HG02588 (cell line): Measurements from ENCODE around the gene PNLDC1.
"Not testable (repeated sequence)": the region's sequence is repeated elsewhere in the genome, so short reads cannot be mapped to it uniquely, and the experiment has no call there.

Source experiments
- ATAC-seq: cut with Tn5 transposase; IDR thresholded peaks from one replicate; pipeline ENCODE4 v1.9.1; 2021; ENCODE audit warnings: mild to moderate bottlenecking, moderate library complexity; ENCODE audit not compliant: unreplicated experiment

The PNLDC1 gene

GRCh38 chr6:159817951-159818739 is 18.1 kb downstream of the PNLDC1 start:
- ATAC-seq: no peak

GRCh38 chr6:159819098-159819497 is 19.0 kb downstream of the PNLDC1 start:
- ATAC-seq: no peak

GRCh38 chr6:159819932-159820640 is 20.0 kb downstream of the PNLDC1 start:
- no peak for ATAC-seq

- ATAC-seq: no peak
Measured at GRCh38 chr6:159821122-159821521, 21.0 kb downstream of the PNLDC1 start.

GRCh38 chr6:159821726-159822125 is 21.6 kb downstream of the PNLDC1 start:
- no peak for ATAC-seq

- ATAC-seq: no peak
Measured at GRCh38 chr6:159823953-159824352, 23.9 kb downstream of the PNLDC1 start.

- ATAC-seq: not testable (repeated sequence)
Measured at GRCh38 chr6:159824690-159825089, 24.6 kb downstream of the PNLDC1 start.

GRCh38 chr6:159826004-159826403 is 25.9 kb downstream of the PNLDC1 start:
- no peak for ATAC-seq

- ATAC-seq: no peak
Measured at GRCh38 chr6:159826968-159827647, 27.0 kb downstream of the PNLDC1 start.

GRCh38 chr6:159828074-159828473 is 28.0 kb downstream of the PNLDC1 start:
- no peak for ATAC-seq

GRCh38 chr6:159829526-159829925 is 29.4 kb downstream of the PNLDC1 start:
- ATAC-seq: no peak

GRCh38 chr6:159830501-159831372 is 30.7 kb downstream of the PNLDC1 start:
- no peak for ATAC-seq

GRCh38 chr6:159831373-159831679 is 31.2 kb downstream of the PNLDC1 start:
- ATAC-seq: no peak

- no peak for ATAC-seq
Measured at GRCh38 chr6:159832946-159833345, 32.9 kb downstream of the PNLDC1 start.

- ATAC-seq: no peak
Measured at GRCh38 chr6:159833556-159833955, 33.5 kb downstream of the PNLDC1 start.

- no peak for ATAC-seq
Measured at GRCh38 chr6:159833997-159834603, 34.0 kb downstream of the PNLDC1 start.

GRCh38 chr6:159836718-159837490 is 36.8 kb downstream of the PNLDC1 start:
- no peak for ATAC-seq

GRCh38 chr6:159837511-159837910 is 37.4 kb downstream of the PNLDC1 start:
- no peak for ATAC-seq

- no peak for ATAC-seq
Measured at GRCh38 chr6:159838020-159838744, 38.1 kb downstream of the PNLDC1 start.
